NCI-H774 (cell line): ENCODE measurements around the gene HLA-DPB1.
A peak's percentile ranks its signal among the peaks of the same experiment; 100 is the strongest.

Source experiments
- DNase-seq: peaks from one replicate; lab custom pipeline; 2025; lab: John Stamatoyannopoulos, UW

Gene HLA-DPB1

DNA sequence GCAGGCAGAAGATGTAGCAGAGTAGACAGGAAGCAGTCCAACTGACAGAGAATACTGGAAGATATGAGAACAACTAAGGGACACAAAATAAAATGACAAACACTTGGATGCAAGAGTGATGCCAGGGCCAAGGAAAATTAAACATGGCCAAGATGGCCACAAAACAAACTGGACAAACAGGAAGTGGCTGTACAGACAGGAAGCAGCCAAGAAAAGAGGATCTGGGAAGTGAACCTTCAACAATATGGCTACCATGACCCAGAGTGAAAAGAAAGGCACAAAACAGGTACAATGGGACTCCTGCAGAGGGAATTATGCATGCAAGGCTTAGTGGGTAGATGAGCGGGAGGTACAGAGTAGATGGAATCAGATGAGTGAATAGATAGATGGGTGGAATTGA lies 29.1 kb downstream of the HLA-DPB1 start:
- DNase-seq: no peak

DNA sequence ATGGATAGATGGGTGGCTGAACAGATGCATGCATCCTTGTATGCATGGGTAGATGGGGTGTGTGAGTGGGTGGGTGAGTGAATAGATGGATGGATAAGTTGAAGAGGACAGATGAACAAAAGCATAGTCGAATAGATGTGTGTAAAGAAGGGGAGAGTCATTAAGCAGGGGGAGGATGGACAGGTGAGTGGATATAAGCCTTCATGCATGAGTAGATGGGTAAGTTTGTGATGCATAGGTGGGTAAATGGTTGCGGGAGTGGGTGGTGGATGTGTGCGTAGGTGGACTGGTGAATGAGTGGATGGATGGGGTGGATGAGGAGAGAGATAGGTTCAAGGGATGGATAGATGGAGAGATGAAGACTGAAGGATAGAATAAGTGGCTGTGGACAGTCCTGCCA lies 29.6 kb downstream of the HLA-DPB1 start:
- DNase-seq: no peak

DNA sequence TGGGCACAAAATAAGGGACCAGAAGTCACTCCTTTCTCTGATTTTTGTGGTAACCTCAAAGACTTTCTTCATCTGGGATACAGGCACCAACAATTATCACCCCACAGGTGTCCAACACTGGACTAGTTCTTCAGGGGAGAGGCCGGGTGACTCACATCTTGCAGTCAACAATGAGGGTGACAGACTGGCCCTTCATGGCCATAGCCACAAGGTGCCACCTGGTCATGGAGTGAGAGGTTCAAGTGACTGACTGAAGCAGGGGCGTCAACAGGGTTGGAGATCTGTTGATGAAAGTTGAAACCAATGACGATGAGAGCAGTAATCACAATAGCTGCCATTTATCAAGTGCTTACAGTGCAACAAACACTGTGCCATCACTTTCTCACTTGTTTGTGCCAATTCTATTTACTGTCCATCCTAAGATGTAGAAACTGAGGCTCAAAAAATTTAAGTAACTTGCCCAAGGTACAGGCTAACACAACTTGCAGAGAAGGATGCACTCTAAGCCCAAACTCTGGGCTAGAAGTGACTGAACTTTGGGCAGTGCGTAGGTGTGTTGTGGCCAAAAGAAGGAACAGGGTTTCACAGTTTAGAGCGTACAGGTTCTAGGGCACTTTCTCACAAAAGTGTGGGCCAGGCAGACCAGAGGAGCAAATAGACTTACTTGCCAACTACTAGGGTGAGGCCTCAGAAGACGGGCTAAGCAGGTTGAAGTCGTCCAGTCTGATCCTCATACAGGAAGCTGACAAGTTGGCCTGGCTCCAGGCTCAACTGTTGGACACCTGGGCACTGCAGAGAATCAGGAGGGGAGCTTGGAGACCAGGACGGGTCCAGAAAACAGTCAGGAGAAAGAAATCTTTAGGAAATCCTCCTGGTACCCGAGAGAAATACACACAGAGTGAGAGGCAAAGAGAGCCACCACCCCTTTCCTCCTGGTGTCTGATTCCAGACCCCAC lies 30.4 kb downstream of the HLA-DPB1 start:
- no peak for DNase-seq

DNA sequence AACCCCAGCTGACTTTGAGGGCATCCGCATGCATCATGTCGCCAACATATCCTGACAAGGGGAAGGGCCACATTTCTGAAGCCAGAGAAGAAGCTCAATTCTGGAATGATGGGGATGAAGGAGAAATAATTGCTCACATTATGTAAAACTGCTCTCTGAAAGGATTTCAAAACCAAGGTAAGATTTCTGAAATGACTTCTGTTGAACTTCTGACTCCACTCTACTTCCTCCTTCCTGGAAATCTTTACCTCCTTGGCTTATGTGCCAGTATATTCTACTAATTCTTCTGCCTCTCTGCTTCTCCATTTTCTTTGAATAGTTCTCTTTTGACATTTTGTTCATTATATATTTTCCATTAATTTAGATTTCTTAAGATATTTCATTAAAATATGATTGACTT lies 31.9 kb downstream of the HLA-DPB1 start:
- no peak for DNase-seq

DNA sequence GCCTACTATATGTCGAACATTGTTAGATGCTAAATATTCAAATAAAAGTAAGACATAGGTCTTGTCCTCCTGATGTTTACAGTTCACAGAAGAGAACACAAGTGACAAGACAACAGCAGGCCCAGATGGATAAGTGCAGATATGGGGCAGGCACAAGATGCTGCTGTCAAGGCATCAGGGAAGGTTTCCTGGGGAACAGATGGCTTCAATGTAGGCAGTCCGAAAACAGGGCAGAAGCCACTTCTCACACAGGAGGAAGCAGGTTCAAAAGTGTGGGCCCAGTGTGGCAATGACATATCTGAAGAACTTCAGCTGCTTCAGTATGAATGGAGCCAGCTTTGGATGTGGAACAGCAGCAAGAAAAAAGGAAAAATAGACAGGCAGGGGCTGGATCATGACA lies 32.5 kb downstream of the HLA-DPB1 start:
- DNase-seq: no peak

DNA sequence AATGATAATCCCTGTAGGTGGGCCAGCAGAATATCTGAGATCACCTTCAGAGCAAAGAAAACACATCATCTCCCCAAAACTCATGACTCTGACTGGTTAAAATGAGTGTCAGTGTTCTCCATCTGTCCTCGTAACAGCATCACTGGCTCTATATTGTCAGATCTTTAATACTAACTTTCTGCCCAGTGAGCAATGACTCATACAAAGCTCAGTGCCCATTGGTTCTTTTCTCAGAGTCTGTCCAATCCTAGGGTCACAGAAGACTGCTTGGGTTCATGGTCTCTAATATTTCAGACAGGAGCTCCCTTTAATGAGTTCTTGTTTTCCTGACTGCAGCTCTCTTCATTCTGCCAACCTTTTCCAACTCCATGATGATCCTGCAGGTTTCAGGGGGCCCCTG lies 36.4 kb downstream of the HLA-DPB1 start:
- no peak for DNase-seq

DNA sequence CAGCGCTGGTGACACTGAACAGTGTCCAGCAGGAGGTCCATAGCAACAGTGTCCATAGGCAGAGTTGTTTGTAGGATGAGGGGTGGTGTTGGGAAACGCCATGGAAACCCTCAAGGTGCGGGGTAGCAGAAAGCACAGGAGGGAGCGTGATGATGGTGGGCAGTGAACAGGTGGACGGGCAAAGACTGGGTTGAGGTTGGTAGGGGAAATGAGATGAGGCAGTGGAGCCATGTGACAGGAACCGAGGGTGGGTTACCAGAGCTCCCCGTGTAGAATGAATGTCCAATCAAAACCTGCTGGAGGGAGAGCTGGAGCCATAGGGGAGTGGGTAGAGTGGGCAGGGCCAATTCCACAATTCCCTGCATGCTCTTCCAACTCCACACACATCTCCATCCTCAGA lies 38.0 kb downstream of the HLA-DPB1 start:
- no peak for DNase-seq

DNA sequence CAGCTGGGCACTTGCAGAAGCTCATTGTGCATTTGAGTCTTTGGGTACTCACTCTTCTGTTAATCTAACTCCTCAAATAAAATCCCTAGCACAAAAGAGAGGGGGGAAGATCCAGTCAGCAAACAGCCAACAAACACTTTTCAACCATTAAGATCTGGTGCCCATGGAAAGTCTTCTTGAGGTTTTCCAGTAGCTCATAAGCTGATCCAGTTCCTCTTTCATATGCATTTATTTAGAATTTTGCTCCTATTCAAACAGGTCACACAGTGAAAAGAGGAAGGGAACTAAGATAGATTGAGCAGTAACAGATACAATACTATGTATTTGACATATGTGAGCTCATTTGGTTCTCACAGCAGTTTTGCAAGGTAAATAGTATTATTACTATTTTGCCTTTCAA lies 38.6 kb downstream of the HLA-DPB1 start:
- DNase-seq: no peak

DNA sequence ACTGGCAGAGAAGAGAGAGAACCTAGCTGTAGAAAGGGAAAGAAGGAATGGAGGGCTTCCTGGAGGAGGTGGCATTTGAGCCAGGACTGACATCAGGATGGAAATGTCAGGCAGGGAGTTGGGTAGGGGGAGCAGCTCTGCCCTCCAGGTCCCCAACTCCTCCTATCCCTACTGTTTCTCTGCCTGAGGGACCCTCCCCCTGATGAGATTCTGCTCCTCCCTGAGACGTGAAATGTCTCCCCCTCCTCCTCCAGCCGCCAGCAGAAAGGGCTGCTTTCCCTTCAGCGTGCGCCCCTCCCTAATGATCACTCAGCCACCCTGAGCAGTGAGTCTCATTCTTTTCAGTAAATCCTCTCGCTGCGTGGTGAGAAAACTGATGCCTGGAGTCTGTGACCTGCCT lies 40.6 kb downstream of the HLA-DPB1 start:
- DNase-seq: no peak

DNA sequence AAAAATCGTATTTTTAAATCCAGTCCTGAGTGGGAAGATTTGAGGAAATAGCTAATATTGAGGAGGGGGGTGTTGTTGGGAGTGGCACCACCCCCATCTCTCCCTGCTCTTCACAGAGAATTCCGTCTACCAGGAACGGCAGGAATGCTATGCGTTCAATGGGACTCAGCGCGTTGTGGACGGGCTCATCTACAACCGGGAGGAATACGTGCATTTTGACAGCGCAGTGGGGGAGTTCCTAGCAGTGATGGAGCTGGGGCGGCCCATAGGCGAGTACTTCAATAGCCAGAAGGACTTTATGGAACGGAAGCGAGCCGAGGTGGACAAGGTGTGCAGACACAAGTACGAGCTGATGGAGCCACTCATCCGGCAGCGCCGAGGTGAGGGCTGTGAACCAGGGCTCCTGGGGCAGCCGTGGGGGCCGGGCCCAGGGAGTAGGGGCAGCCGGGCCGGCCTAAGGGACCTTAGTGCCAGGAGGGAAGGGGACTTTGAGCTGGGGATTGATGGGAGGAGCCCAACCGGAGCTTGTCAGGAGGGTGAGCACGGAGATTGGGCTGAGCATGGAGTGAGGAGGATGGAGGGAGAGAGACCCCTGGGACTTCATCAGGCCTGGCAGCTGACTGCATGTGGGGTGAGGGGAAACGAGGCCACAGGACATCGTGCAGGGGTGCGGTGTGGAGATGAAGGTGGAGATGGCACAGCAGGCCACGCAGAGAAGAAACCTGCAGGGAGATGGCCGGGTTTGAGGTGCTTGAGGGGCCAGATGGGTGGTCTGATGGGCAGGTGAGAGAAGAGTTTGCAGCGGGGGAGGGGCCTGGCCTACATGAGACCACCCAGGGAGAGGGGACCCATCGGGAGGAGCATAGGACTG lies 41.3 kb downstream of the HLA-DPB1 start:
- no peak for DNase-seq

DNA sequence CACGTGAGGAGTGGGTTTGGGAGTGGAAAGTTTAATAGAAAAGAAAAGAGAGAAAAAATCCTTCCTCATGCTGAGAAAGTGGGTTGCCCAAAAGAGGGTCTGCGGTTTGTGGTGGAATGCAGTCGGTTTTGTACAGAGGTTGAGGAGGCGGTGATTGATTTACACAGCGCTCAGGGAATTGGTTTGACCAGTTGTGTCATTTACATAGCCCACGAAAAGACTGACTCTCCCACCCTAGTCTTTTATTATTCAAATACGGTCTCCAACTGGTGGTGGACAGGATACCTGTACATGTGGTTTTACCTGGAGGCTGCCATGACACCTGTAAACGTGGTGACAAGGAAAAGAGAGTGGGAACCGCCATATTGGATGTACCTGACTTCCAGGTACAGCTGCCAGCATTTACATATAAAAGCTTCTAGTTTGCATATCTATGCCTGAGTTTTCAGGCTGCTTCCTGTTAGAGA lies 42.1 kb downstream of the HLA-DPB1 start:
- DNase-seq: no peak

DNA sequence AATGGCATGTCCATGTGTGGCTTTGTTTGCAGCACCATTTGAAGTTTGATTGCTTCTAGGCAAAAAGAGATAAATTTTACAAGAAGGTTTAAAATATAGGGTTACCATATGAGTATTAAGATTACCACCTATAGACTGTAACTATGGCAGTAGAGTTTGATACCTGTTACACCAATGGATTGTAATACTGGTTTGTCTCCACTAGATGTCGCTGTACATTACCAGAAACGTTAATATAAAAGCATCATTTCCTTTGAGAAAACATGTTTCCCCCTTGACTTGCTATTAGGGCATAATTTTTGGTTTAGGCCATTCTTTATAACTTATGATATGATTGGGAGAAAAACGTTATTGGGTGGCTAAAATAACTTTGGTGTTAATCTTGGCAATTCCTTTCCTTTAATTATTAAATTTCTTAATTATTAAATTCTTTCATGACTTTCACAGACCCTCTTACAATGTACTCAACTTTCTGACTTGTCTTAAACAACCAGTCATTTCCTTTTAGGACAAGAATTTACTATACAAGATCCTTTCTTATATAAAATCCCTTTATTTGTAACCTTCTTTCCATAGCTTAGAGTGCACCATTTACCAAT lies 42.8 kb downstream of the HLA-DPB1 start:
- DNase-seq: peak; percentile 40

DNA sequence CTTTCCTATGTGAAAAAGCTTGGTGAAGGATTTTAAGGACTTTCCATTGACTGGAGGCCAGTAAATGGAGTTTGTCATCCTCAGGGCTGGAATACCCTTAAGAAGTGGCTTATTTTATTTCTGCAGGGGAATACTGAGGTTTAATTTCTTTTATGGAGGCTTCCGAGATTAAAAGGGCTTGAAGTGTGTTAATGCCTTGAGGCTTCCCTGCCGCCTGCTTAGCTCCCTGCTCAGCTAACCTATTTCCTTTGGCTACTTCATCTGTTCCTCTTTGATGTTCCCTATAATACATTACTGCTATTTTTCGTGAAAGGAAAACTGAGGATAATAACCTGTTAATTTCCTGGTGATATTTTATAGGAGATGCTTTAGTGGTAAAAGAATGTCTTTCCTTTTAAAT lies 44.2 kb downstream of the HLA-DPB1 start:
- no peak for DNase-seq

DNA sequence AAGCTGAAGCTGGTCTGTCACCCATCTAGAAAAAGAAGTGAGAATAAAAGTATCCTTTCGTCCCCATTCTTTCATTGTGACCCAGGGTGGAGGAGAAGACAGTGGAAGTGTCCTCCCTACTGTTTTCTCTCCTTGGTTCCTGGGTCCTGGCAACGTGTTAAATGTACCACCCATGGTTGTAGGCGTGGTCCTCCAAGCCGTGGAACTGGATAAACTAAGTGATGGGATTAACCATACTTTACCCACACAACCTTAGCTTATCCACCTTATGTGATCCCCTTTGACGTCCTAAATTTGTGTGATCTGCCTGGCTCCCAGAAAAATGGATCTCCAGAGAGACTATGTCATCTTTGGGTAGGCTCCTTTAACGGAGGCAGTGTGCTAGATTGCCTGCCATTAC lies 47.4 kb downstream of the HLA-DPB1 start:
- no peak for DNase-seq

DNA sequence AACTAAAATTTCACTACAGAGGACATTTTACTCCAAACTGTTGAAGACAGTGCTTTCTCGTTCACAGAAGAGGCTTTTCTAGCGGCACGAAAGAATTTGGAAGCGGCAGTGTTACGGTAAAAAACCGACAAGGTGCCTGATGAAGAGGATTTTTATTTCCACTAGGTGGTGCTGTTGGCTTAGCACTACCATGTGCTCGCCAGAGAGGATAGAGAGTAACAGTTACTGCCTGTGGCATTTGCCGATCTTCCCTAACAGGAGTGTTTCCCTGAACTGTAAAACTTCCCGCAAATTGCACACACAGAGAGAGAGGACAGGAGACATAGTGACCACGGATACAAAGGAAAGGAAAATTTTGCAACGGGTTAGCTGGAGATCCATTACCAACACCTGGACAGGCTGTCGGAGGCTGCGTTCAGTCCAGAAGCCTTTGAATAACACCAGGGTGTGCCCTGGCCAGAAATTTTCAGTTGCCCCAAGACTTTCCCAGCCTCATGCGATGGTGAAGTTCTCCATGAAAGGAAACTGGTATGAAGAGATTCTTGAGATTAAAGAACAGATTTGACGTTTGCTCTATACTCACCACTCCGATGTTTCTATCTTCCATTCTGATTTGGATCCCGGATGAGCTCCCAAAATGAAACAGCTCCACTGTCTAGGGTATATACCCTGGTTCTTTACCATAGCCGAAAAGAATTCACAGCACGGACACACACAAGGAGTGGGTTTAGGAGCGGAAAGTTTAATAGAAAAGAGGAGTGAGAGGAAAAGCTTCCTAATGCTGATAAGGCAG lies 48.1 kb downstream of the HLA-DPB1 start:
- DNase-seq: no peak

DNA sequence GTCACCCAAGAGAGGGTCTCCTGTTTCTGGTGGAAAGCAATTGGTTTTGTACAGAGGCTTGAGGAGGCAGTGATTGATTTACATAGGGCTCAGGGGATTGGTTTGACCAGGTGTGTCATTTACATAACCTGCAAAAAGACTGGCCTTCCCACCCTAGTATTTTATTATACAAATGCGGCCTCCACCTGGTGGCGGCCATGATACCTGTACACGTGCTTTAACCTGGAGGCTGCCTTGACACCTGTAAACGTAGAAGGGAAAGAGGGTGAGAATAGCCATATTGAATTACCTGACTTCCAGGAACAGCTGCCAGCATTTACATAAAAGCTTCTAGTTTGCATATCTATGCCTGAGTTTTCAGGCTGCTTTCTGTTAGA lies 48.7 kb downstream of the HLA-DPB1 start:
- no peak for DNase-seq

DNA sequence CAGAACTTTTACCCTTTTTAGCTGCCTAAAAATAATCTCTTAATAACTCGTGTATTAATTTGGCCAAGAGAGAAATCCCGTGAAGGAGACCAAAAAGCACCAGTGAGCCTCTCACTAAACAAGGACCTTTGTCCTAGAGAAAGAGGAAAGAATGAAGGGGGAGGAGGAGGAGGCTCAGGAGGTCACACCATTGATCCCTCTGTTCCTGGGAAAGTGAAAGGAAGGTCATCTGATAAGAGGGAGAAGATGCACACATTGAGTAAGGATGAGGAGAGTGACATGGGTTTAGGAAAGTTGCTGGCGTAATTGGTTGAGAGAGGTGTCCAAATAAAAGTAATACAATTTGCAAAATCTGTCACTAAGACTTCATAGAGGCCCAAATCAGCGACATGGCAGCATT lies 49.2 kb downstream of the HLA-DPB1 start:
- DNase-seq: no peak

DNA sequence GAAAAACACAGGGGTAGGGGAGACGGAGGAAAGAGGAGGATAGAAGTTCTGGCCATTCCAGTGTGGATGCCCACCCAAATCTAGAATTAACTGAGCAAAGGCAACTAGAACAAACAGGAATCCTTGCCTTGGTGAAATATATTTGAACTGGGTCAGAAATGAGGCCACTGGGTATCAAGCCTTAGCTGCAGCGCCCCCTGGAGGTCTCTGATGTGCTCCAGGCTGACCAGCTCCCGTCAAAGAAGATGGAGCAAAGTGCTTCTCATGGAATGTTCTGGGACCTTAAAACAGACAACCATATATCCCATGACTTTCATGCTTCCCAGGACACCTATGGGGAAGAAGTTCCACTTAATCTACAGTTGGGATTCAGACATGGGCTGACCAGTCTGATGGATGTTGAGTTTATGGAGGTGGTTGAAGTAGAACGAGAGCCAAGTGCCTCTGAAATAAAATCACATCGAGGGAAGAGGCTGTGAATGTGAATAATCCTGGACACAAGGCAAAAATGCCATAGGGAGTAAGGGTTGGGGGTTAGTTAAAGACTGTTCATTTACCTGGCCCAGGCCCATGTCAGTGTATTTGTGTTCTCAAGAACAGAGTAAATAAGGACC lies 50.4 kb downstream of the HLA-DPB1 start:
- DNase-seq: peak; percentile 30

DNA sequence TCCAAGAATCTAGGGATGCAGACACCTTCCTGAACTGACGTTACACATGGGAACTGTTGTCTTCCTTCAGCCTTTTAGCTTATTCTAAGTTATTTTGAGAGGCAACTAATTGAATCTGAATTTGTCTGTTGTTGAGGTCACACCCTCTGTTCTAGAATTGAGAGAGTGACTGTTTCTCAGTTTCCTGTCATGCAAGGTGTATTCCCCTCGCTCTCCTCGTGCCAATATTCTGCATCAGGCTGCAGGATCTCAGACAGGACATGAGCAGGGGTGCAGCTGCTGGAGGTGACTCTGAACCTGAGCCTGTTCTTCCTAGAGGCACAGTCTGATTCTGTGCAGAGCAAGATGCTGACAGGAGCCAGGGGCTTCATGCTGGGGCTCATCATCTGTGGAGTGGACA lies 52.5 kb downstream of the HLA-DPB1 start:
- no peak for DNase-seq

DNA sequence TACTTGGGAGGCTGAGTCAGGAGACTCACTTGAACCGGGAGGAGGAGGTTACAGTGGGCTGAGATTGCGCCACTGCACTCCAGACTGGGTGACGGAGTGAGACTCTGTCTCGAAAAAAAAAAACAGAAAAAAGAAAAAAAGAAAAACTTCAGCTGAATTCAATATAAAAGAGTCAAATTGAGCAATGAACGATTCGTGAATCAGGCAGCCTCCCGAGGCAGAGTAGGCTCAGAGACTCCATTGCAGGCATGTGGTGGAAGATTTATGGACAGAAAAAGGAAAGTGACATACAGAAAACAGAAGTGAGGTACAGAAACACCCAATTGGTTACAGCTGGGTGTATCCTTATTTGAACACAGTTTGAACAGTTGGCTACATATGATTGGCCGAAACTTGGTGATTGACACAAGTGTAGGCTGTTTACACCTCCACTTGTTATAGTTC lies 56.3 kb downstream of the HLA-DPB1 start:
- DNase-seq: no peak

DNA sequence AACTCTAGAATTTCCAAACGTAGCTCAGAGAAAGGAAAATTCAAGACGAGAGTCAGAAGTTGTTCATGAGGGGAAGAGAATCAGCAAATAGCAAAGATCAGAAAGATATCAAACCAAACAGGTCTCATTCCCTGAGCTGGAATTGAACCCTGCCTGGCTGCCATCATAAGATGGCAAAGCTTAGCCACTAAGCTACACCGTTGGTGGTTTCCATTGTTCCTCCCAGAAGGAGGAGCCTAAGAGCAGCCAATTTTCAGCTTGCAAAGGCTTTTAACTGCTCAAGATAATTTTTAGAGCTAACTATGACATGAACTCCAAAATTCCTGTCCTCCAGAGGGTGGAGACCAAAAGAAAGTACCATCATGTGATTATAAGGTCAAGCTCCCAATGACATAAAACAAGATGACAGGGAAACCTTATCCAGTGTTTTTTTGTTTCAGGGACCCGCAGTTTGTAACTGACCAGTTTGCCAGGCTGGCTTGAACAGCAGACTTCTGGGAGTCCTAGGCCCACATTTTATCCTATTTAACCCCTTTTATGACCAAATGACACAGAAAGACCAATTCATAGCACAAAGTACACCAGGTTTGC lies 60.6 kb downstream of the HLA-DPB1 start:
- DNase-seq: no peak
